ENCODE results near the gene ANAPC2.

GRCh38 chr9:137128158-137128861, 60.0 kb downstream of the ANAPC2 start:
- TF ChIP-seq CBX2 (IDR thresholded peaks at IDR 0.05; ENCODE audit: borderline replicate concordance, low read depth) (no peak), REST (IDR thresholded peaks at IDR 0.05) (no peak), PBX3 (IDR thresholded peaks at IDR 0.05) (no peak), CTCF (IDR thresholded peaks at IDR 0.05) (no peak), ZC3H11A (IDR thresholded peaks at IDR 0.05) (no peak), RNF2 (IDR thresholded peaks at IDR 0.05; ENCODE audit: borderline replicate concordance, low read depth) (no peak), POLR2A (IDR thresholded peaks at IDR 0.05; ENCODE audit: low read length) (0 out of 2 replicates have a peak, but pooled peaks have one; percentile 13), RFX5 (IDR thresholded peaks at IDR 0.05) (no peak), ZNF302 (CRISPR knock-in tag; IDR thresholded peaks at IDR 0.05) (no peak), JUN (IDR thresholded peaks at IDR 0.05) (no peak), SREBF2 (IDR thresholded peaks at IDR 0.05) (no peak), EP300 (IDR thresholded peaks at IDR 0.05) (no peak)
